ENCODE results near the gene PDE7B.

The PDE7B gene

DNA sequence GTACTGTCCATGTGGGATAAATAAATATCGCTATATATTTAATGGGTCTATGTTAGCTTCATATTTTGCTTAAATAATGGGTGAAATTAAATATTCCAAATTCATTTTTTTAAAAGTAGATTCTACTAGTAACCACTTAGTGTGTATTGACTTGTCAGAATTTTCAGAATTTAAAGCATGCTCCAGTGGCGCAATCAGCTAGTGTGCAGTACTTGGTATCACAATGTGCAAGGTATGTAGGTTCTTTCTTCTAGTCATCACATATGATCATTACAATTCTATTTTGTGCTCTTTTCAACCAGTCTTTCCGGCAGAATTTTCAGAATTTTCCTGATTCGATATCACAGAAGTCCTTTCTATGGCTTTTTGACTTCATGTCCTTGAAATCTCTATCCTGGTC lies 32.6 kb downstream of the PDE7B start:
- no peak for DNase-seq

DNA sequence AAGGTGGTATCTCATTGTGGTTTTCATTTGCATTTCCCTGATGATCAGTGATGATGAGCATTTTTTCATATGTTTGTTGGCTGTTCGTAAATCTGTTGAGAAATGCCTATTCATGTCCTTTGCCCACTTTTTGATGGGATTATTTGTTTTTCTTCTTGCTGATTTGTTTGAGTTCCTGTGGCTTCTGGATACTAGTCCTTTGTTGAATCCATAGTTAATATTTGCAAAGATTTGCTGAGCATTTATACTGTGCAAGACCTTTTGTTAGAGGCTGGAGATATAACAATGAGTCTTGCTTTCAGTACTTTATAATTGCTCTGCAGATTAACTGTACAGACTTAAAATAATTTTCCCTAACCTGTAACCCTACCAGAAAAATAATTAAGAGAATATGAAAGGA lies 35.6 kb downstream of the PDE7B start:
- no peak for DNase-seq

DNA sequence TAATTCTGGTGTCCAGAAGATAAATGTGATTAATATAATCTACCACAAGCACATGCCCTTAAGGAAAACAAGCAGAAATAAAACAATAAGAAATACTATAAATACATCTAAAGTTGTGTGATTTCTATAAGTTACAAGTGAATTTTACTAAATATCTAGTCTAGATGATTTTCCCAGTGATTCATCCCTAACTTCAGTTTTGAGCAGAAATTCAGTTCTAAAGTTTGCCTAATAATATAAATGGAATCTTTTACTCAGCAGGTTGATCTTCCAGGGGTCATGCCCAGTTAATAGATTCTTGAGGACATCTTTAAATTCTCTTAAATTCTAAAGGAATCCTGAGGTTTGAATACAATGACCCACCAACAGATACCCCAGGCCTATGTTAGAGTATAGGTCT lies 37.3 kb downstream of the PDE7B start:
- DNase-seq: no peak

DNA sequence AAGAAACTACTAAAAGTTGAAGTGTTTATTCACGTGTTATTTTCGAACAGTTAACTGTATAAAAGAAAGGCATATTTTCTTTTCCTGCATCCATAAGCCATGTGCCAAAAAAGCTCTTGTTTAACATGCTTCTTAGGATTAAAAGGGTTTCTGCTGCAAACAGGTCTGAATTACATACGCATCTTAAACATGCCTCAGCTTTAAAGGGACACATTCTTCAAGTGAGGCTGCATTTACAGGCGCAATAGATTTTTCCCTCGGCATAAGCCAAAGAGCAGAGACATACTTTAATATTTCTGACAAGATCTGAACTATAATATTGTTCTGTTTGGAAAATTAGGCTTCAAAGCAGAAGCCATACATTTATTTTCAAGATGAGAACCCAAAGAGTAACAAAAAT lies 39.4 kb downstream of the PDE7B start:
- DNase-seq: no peak

DNA sequence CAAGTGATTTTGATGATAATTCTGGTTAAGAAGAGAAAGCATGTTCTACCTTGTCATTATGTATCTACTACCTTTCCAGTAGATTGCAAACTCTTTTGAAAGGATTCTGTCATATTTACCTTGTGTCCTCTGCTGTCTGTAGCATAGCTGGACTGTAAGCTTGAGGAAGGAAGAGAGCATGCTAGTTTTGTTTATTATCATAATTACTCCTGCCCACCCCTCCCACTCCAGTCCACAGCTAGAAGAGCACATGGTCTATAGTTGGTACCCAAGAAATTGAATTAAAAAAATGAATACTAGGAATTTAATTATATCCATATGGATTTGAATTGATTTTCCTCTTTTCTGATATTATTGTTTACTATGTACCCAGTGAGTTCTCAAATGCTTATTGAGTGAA lies 40.2 kb downstream of the PDE7B start:
- DNase-seq: no peak

DNA sequence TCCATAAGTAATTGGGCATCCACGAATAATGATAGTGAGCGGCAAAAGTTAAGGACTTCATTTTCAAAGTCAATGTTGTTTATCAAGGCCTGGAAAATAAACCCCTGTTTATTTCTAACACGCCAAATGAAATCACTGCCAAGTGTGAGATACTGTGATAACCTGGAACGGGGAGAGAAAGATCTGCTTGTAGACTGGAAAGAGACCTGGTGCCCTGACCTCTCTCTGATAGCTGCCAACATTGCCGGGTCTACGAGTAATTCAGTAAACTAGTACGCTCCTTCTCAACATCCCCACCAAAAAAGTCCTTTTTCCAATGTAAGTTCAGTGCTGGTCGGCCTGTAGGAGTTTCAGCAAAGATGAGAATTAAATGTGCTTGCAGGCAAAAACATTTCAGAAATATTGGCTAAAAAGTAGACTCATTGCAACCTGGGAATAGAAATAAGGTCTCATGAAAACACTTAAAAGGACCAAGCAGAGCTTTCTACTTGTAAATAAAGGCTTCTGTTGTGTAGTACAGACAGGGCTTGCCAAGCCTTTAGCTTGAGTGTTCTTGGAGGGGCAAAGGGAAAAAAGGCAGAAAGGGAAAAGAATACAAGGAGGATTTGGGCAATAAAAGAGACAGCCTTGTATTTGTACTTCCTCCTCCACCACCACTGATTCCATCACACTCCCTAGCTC lies 43.9 kb downstream of the PDE7B start:
- DNase-seq: peak in 2 of 51 donors; percentile 24 to 32

DNA sequence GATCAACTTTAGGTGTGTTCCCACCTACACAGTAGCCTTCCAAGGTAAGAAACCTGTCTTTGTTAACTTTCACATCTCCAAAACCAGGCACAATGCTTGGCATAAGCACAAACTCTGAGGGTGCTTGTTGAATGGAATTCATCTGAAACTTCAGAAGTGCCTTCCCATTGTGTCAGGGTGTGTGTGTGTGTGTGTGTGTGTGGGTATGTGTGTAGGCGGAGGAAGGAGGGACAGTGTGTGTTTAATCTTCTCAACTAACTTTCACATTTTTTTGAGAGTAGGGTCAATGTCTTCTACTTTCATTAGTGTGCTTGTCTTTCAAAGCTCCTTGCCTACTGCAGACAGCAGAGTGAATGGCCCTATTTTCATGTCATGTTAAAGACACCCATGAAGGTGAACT lies 45.6 kb downstream of the PDE7B start:
- no peak for DNase-seq

DNA sequence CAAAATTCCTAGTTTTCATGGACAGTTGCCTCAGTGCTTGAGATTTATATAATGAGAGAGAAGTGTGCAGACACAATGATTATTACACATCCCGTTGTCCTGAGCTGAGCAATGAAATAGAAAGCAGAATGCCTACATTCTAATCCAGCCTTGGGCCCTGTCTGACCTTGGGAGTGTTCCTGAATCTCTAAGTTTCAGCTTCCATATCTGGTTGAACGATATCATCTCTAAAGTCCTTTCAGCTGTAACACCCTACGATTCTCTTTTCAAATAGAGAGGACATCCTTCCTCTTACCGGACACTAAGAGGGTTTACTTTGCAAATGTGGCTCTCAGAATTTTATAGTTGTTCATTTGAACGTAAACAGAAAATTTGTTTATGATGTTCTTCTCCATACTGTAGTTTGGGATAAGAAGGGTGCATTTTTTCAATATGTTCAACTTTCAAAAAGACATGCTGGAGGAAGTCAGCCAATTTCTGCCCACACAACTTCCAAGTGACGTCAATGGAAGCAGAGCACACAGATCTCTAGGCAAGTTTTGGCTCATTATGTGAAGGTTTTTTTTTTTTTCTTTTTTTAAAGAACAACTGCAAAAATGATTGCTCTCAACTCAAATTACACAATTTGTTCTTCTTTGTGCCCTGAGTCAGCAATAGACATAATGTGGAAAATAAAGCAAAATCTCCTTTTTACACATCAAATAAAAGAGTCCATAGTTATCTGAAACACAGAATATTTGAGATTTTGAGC lies 50.4 kb downstream of the PDE7B start:
- DNase-seq: peak in 6 of 51 donors; percentile 3 to 57 (median 12)

DNA sequence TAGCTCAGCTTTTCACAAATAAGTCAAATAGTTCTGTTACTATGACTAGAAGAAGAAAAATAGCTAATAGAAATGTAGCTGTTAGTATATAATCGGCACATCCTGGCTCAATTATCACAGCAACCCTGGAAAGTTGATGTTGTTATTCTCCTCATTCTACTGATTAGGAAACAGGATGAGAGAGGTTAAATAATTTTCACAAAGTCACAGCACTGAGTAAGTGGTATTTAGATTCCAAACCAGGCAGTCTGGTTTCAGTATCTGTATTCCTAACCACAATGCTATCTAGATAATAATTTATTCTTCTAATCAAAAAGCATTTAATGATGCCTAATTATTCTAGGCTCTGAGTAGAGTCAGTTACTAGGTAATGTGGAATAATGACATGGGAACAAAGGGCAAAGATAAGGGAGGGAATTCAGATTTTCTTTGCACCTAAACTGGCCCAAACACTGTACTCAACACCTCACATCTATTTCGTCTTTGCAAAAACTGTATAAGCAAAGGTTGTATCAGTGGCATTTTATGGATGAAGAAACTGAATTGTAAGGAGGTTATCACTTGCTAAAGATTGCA lies 51.3 kb downstream of the PDE7B start:
- no peak for DNase-seq

DNA sequence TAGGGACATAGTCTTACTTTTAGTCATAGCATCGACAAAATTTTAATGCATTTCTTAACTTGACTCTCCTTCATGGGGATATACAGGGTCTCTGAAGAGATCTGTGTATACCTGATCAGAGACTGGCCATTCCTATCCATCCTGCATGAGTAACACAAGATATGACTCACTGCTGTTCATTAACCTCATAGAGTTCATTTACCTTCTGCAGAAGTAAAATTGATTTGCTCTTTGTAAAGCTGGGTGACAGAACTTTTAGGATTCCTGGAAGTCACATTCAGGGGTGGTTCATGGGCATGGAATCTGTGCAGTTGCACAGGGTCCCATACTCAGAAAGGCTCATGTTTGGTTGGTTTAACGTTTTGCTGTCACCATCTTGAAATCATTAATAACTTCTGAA lies 53.2 kb downstream of the PDE7B start:
- DNase-seq: no peak

DNA sequence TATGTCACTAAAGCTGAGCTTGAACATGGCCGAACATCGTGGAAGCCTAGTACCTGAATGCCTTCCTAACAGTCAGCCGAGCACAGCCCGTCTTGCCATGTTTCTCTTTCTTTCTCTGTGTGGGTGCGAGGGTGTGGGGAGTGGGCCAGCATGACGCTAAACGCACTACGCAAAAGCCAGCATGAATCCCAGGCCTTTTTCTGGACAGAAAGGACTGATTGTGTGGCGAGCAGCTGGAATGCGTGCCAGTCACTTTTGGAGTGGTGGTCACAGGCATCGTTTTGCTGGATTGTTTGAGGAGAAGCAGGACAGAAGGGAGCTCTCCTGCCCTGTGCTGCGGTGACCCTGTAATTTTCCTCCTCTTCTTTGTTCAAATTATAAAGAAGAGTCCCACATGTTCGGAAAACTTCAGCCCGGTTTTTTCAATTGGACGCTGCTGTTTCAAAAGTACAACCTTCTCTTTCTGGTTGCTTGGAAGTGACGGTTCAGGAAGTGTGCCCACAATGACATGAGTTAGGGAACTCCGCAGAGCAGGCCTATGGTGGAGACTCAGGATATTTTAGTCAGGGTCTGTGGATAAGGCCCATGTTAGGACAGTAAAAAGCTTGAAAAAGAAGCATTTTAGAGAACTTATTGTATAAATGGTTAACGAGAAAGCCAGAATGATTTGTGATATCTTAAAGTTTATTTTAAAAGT lies 54.3 kb downstream of the PDE7B start:
- DNase-seq: peak in 44 of 51 donors; percentile 4 to 79 (median 44)

DNA sequence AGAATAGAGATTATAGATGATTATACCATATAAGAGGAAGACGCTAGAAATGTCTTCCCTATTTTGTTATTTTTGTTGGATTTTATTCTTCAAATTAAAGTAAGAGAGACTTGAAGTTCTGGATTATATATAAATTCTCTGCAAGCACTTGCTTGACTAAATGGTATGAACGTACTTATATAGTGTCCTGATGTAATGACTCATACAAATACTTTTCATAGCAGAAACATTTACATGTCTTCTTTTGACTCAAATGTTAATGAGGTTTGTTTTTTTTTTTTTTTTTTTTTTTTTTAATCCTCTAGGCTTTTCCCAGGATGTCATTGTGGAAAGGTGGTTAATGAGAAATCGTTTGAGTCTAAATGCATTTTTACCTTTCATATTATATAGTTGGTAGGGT lies 55.0 kb downstream of the PDE7B start:
- DNase-seq: no peak

DNA sequence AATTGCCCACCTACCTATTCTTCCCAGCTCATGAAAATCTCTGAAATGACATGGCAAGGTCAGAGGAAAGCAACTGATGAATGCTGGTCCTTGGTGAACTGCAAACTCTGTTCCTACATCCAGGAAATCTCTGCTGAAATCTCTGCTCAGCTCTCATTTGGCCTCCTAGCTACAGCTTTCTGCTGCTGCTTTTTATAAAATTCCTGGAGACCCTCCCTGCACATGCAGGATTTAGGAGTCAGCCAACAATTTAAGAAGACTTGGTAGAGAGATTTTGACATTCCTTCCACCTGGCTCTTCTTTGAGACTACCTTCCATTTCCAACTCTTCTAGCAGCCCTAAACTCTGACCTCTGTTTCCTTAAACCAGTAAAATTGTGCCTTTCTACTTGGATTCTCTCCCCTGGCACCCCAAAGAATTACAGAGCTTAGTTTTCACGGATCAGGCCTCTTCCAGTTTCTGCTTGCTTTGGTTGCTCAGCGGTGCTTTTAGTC lies 55.5 kb downstream of the PDE7B start:
- peak in 1 of 51 donors; percentile 12 for DNase-seq

DNA sequence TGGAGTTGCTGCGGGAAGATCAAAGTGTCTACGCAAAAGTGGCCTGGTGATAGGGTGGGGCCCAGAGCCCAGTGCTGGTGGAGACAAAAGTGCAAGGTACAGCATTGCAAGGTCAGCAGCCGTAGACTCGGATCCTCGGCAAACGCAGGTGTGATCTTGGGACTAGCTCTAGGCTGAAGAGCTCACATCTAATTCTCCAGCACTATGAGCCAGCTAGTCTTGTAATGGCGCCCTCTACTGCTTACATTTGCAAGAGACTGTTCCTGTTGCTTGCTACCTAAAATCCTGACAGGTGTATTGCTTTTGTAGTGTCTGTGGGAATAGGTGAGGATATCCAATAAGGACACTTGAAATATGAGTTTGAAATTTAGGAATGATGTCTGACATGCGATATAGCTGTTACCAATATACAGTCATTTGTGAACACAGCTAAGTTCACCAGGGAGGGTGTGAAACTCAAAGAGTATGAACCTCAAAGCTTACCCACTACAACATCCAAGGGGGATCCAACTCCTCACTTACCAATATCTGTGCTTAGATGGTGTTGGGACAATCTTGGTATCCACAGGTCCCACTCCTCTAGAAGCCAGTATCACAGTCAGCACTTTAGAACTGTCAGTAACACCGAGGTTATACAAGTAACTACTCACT lies 58.4 kb downstream of the PDE7B start:
- DNase-seq: peak in 3 of 51 donors; percentile 2 to 34 (median 14)

DNA sequence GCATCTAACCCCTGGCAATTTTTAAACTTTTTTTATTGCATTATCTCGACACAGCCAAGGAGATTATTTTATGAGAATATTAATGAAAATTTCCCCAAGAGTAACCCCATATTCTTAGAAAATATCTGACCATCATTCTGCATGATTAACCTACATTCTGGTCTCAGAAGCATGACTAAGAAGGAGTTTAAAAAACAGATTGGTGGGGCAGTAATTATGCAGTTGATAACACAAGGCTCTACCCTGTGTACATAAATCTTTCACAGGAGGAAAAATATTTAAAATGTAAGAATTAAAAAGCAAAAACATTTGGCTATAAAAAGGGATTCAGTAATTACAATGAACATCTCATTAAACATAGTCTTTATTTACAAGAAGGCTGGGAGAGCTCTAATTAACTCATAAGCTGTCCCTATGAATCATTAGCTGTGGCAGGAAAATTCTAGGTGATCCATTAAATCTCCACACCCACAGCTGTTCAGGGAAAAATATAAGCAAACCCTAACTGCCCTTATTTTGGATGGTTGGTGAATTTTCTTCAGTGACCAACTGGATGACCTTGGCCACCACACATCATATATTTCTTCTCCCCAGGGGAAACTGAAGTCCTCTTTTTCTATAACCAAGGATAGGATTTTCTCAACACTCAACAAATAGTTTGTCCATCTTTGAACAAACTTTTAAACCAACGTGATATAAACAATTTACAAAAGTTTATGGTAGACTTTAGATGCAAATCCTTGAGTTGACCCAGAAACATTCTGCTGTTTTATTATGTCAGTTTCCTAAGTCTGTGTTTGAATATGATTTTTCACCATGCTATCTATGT lies 59.5 kb downstream of the PDE7B start:
- DNase-seq: no peak

DNA sequence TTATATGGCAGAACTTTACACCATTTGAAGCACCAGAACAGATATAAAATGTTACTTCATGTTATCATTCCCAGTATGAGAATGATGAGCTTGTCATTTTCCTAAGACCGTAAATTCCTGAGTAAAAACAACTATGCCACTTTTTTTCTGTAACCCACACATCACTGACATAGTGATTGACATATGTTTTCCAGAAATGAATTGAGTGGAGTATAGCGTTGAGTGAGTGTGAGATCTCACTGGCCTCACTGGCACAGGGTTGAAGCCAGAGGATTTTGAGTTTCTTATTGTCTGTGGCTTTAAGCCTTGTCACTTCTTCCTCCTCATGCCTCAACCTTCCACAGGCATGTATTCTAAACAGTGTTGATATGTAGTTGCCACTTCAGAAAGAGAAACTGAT lies 62.3 kb downstream of the PDE7B start:
- DNase-seq: no peak

DNA sequence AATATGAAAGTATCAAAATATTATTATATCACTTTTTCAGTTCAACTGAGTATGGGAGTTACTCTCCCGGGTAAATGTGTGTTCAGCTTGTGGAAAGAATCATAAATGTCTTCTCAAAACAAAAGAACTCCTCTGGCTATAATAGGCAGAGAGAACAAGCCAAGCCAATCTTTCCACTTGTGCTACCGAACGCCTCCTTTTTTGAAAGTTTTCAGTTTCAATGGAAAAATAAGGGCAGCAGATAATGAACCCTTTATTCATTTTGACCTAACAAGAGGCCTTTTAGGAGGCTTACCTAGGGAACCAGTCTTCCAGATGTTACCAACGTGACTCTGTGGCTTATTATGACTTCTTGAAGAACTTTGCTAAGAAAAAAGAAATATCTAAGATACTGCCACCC lies 67.5 kb downstream of the PDE7B start:
- no peak for DNase-seq

DNA sequence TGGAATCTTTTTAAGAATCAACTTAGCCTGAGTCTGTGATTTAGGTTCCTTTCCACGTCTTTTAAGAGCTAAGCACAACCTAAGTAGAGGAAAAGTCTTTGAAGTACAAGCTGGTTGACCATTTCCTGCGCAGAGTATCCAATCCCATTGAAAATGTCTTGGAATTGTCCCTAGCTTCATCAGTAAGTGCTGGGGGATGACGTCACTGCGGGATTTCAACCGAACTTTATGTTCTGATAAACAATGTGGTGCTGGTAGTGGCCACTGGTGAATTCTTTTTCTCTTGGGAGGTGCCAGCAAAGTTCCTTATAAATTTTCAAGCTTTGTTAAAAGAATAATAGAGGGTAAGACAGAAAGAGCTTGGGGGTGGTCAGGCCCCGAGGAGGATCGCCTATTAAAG lies 69.2 kb downstream of the PDE7B start:
- no peak for DNase-seq

DNA sequence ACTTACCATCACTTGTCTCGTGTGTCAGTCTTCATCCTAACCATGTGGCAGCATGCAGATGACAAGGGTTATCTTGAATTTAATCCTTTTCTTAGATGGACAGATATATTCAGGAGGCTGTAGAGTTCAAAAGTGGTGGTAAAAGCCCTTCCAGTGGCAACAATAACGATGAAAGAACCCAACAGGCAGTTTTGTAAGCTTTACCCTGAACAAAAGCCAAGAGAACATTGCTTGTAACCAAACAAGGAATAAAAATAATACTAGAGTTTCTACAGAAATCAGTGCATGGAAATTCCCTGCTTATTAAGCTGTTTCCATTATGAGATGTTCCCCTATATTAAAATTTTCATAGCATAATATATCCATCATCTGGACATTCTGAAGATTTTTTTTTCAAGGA lies 69.7 kb downstream of the PDE7B start:
- DNase-seq: no peak

DNA sequence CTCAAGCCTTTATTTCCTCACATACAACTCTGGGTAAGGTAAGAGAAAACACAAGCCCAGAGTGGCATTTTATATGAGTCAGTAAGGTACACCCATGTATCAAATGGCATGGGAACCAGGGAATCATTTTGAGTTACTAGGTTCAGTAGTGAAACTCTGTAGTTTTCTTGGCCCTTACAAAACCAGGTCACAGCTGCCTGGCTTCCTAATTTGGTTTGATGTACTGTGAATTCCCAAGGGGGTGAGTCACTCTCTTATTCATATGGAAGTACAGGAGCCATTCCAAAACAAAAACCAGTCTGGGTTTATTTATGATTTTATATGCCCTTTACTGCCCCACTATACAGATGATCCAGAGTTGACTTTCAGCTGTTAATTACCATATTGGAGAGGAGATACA lies 70.7 kb downstream of the PDE7B start:
- DNase-seq: no peak

DNA sequence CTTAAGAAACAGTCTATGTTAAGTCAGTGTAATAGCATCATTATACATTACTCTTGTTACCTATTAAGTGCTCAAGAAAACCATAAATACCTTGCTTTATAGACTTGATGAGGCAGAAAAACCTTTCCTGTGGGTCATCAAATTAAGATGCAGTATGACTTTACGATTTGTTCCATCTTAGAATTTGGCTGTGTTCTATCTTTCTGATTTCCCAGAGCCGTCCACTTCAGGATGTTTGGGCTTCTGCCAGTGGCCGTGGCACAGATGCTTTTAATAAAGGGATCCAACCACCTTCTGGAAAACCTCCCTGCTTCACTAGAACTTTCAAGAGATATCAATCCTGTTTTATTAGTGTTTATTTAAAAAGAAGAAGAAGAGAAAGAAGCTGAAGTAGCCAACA lies 71.2 kb downstream of the PDE7B start:
- DNase-seq: peak in 1 of 51 donors; percentile 8

Data from hypothalamus (tissue), 51 donors.